ENCODE measurements around the gene CPEB2. TPM values are rescaled to one million over a fixed set of nuclear protein-coding genes. Genes with fewer than 3 reads are reported as not detected.
A peak's percentile ranks its signal among the peaks of the same experiment; 100 is the strongest.

Gene CPEB2
- 26.9 TPM for total RNA-seq

- DNase-seq (ENCODE audit: low spot score in 2 of 2) (peak; percentile 92 to 95), FAIRE-seq (no peak)
These were observed at the start of gene CPEB2 for GRCh38 chr4:15001869-15002658. Gene CPEB2, plus strand, starts transcription at chr4:15002481. Its CDS starts 193 bp downstream, at chr4:15002674.

GRCh38 chr4:14958436-14958835 is 43.8 kb upstream of the CPEB2 start:
- no peak for FAIRE-seq

GRCh38 chr4:14961292-14961691 is 41.0 kb upstream of the CPEB2 start:
- no peak for DNase-seq (ENCODE audit: low spot score in 2 of 2)

More at GRCh38 chr4:14958436-14958835, 43.8 kb upstream of the CPEB2 start:
- DNase-seq (ENCODE audit: low spot score in 2 of 2), result no peak

GRCh38 chr4:14965071-14965470 is 37.2 kb upstream of the CPEB2 start:
- no peak for FAIRE-seq

More at GRCh38 chr4:14961292-14961691, 41.0 kb upstream of the CPEB2 start:
- no peak for FAIRE-seq

GRCh38 chr4:14967982-14968381 is 34.3 kb upstream of the CPEB2 start:
- DNase-seq (ENCODE audit: low spot score in 2 of 2) (no peak), FAIRE-seq (no peak)

More at GRCh38 chr4:14965071-14965470, 37.2 kb upstream of the CPEB2 start:
- no peak for DNase-seq (ENCODE audit: low spot score in 2 of 2)

GRCh38 chr4:14977830-14978229 is 24.5 kb upstream of the CPEB2 start:
- DNase-seq (ENCODE audit: low spot score in 2 of 2) (no peak), FAIRE-seq (no peak)

- no peak for DNase-seq (ENCODE audit: low spot score in 2 of 2)
- FAIRE-seq, result no peak
These were observed 17.8 kb upstream of the CPEB2 start for GRCh38 chr4:14984448-14984847.

- FAIRE-seq (no peak), DNase-seq (ENCODE audit: low spot score in 2 of 2) (no peak)
These were observed 17.1 kb upstream of the CPEB2 start for GRCh38 chr4:14985161-14985560.

- DNase-seq (ENCODE audit: low spot score in 2 of 2) (no peak), FAIRE-seq (no peak)
These were observed 16.4 kb upstream of the CPEB2 start for GRCh38 chr4:14985843-14986242.

GRCh38 chr4:14987054-14987453 is 15.2 kb upstream of the CPEB2 start:
- no peak for FAIRE-seq
- no peak for DNase-seq (ENCODE audit: low spot score in 2 of 2)

GRCh38 chr4:14990484-14990883 is 11.8 kb upstream of the CPEB2 start:
- DNase-seq (ENCODE audit: low spot score in 2 of 2), result no peak
- no peak for FAIRE-seq

GRCh38 chr4:14994242-14994641 is 8.0 kb upstream of the CPEB2 start:
- FAIRE-seq, result no peak
- no peak for DNase-seq (ENCODE audit: low spot score in 2 of 2)

- DNase-seq (ENCODE audit: low spot score in 2 of 2) (peak; percentile 33 to 42), FAIRE-seq (no peak)
These were observed 923 bp upstream of the CPEB2 start for GRCh38 chr4:15001248-15001868.

- DNase-seq (ENCODE audit: low spot score in 2 of 2), result peak; percentile 53 to 77
- FAIRE-seq, result no peak
These were observed 549 bp downstream of the CPEB2 start for GRCh38 chr4:15002659-15003400.

- peak; percentile 34 to 62 for DNase-seq (ENCODE audit: low spot score in 2 of 2)
- FAIRE-seq, result no peak
These were observed 1.2 kb downstream of the CPEB2 start for GRCh38 chr4:15003401-15003890.

GRCh38 chr4:15003891-15004738 is 1.8 kb downstream of the CPEB2 start:
- FAIRE-seq (no peak), DNase-seq (ENCODE audit: low spot score in 2 of 2) (peak; percentile 14 to 31)

- DNase-seq (ENCODE audit: low spot score in 2 of 2) (peak; percentile 31 to 47), FAIRE-seq (no peak)
These were observed 2.5 kb downstream of the CPEB2 start for GRCh38 chr4:15004739-15005301.

- DNase-seq (ENCODE audit: low spot score in 2 of 2) (no peak), FAIRE-seq (no peak)
These were observed 3.3 kb downstream of the CPEB2 start for GRCh38 chr4:15005474-15006115.

GRCh38 chr4:15006416-15007024 is 4.2 kb downstream of the CPEB2 start:
- FAIRE-seq (no peak), DNase-seq (ENCODE audit: low spot score in 2 of 2) (no peak)

Data from frontal cortex (tissue), 4 donors.